HUES48 (cell line): ENCODE data around the gene VEGFA.
A peak's percentile ranks its signal among the peaks of the same experiment; 100 is the strongest.

Experiments used
- H3K27ac ChIP-seq: one replicate; pipeline ENCODE4 v1.7.0; 2013; ENCODE audit warnings: low read depth, low read length, inconsistent platforms
- H3K27me3 ChIP-seq: 2 replicates; pipeline ENCODE4 v1.6.1; 2013; ENCODE audit warnings: mild to moderate bottlenecking, low read length; ENCODE audit not compliant: control insufficient read depth, insufficient read depth
- H3K36me3 ChIP-seq: 2 replicates; pipeline ENCODE4 v1.6.1; 2013; ENCODE audit warnings: low read length; ENCODE audit not compliant: control insufficient read depth, insufficient read depth
- H3K4me1 ChIP-seq: 2 replicates; pipeline ENCODE4 v1.6.1; 2013; ENCODE audit warnings: mild to moderate bottlenecking, low read length; ENCODE audit not compliant: control insufficient read depth, insufficient read depth
- H3K4me3 ChIP-seq: 2 replicates; pipeline ENCODE4 v1.5.1; 2013; ENCODE audit warnings: mild to moderate bottlenecking, low read depth, low read length
- H3K9ac ChIP-seq: 2 replicates; pipeline ENCODE4 v1.6.1; 2013; ENCODE audit warnings: mild to moderate bottlenecking, low read depth, low read length, moderate library complexity
- H3K9me3 ChIP-seq: 2 replicates; pipeline ENCODE4 v1.6.1; 2013; ENCODE audit warnings: low read length; ENCODE audit not compliant: control insufficient read depth, insufficient read depth

VEGFA gene

DNA sequence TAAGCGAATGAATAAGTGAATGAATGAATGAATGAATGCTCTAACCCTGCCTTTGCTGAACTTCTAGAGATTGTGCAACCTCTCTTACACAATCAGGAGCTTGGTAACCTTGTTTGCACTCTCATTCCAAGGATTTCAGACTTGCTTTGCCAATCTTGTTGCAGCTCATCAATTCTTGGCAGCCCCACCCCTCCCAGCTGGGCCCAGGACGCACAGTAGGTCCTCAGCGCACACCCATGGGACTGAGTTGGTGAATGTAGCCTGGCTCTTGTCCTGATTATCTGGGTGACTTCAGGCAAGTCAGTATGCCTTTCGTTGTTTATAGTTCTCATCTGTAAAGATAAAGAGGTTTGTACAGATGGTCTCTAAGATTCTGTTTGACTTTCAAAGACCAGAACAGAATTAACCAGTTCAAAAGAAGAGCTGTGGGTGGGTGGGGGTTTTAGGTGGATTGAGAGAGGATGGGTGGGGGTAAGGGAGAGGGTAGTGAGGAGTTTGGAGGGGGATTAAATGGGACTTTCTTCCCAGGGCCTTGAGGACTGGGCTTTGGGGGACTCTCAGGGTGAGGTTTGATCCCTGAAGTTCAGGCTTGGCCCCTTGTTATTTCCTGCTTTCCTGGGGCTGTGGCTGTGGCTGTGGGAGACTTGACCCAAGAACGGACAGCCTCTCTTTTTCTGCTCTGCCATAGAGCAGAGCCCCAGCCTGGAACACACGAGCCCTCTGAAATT, 33.2 kb downstream of the VEGFA start:
- no peaks in the 10 kb centered on the region for H3K9me3 ChIP-seq
- H3K4me3 ChIP-seq: no peak overlapping the region
- no peak overlapping the region for H3K9ac ChIP-seq
- H3K27me3 ChIP-seq: no peaks in the 10 kb centered on the region
- no peaks in the 10 kb centered on the region for H3K36me3 ChIP-seq
- H3K27ac ChIP-seq: peak overlapping the region; percentile 8
- no peaks in the 10 kb centered on the region for H3K4me1 ChIP-seq

DNA sequence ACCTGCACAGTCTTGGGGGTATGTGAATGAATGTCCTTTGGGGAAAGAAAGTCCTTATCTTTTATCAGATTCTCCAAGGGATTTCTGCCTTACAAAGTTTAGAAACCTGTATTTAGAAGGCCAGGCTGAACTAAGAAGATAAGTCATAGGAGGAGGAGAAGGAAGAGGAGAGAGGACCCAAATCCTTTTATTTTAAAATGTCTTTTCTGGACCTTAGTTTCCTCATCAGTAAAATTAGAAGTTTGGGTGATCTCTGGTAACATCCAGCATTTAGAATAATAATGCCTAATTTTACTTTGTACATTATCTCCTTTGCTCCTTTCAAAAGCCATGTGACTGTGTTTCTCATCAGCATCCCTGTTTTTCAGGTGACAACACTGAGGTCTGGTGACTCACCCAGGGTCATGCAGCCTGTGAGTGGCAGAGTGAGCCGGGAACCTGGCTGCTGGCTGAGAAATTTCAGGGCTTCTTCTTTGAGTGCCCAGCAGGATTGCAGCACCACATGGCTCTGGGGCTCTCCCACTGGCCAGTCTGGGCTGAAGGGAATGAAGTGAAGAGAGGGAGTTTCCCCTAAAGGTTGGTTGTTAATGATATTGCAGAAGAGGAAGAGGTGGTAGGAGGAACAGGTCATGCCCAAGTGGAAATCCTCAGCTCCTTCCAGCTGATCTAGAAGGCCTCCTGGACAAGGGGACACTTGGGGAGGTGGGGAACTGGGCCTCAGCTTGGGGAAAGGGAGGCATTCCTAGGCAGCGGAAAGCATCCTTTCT, 34.0 kb downstream of the VEGFA start:
- no peaks in the 10 kb centered on the region for H3K36me3 ChIP-seq
- no peaks in the 10 kb centered on the region for H3K27me3 ChIP-seq
- H3K9me3 ChIP-seq: no peaks in the 10 kb centered on the region
- no peaks in the 10 kb centered on the region for H3K4me1 ChIP-seq
- H3K9ac ChIP-seq: no peak overlapping the region
- H3K4me3 ChIP-seq: no peak overlapping the region
- H3K27ac ChIP-seq: peak overlapping the region; percentile 8

DNA sequence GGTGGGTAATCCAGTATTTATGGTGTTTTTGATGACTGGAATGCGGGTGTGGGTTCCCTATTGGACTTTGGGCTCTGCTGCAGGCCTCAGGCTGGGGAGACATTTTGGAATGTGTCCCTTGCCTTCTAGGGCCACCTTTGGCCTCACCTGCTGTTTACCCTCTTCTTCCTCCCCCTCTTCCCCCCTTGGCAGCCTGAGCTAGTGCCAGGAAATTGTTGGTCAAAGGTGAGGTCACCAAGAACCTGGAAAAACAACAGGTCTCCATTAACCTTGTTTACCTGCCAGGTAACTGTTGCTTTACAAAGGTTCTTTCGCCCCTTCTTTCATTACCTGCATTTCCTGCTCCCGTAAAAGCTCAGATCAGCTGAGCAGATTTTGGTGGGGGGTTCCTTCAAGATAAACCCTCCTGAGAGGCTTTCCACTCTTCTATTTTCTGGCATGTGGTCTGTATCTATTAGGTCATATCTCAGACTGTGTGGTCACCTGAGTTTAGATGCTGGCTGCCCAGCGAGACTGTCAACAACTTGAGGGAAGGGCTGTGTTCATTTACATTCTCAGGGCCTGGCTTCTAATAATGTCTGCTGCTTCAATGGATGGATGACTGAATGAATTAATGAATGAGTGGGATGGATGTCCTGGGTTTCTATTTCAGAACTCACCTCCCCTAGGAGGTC, 34.7 kb downstream of the VEGFA start:
- no peaks in the 10 kb centered on the region for H3K4me1 ChIP-seq
- no peak overlapping the region for H3K4me3 ChIP-seq
- no peaks in the 10 kb centered on the region for H3K9me3 ChIP-seq
- peak overlapping the region; percentile 37 for H3K27ac ChIP-seq
- H3K27me3 ChIP-seq: no peaks in the 10 kb centered on the region
- H3K36me3 ChIP-seq: no peaks in the 10 kb centered on the region
- H3K9ac ChIP-seq: no peak overlapping the region

DNA sequence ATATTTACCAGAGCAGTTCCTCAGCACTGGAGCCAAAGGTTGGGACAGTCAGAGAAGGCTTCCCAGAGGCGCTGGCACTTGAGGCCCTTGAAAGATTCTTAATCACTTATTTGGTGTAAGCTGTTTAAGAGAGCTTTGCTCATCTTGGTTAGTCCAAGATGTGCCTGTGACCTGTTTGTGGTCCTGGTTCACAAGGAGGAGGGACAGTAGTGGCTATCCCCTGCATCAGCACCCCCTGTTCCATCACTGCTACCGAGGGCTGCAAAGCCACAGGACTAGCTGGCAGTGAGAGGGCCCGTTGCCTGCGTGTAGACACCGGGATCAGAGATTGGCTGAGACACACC, 35.7 kb downstream of the VEGFA start:
- H3K27me3 ChIP-seq: no peaks in the 10 kb centered on the region
- H3K9me3 ChIP-seq: no peaks in the 10 kb centered on the region
- peak overlapping the region; percentile 39 for H3K27ac ChIP-seq
- H3K4me3 ChIP-seq: no peak overlapping the region
- H3K4me1 ChIP-seq: no peaks in the 10 kb centered on the region
- H3K36me3 ChIP-seq: no peaks in the 10 kb centered on the region
- H3K9ac ChIP-seq: no peak overlapping the region

DNA sequence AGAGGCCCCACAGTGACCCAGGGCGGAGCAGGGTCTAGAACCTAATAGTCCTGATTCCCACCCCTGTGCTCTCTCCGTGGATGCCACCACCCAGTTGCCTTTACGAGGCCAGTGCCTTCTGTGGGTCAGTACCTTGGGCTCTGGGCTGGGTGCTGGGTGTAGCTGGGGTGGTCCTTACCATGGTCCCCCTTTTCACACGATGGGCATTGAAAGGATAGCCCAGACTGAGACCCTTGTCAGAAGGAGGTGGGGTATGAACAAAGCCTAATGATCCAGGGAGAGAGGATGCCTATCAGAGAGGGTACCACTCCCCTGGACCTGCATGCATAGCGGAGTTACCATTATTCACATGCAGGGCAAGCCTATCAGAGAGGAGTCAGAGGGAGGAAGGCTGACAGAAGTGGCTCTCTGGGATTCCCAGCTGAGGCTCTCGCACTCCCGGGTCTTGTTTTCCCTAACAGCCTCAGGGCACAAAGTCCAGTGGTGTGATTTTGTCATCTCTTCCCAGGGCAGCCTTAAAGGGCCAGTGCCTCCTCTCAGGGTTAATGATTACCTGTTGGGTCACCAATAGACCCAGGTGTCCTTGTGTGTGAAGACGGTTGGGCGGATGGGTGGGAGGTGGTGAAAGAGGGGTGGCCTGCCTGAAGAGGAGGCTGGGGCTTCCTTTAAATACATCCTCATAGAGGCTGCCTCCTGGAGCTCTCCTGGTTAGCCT, 36.2 kb downstream of the VEGFA start:
- H3K9ac ChIP-seq: no peak overlapping the region
- H3K4me3 ChIP-seq: no peak overlapping the region
- H3K4me1 ChIP-seq: no peaks in the 10 kb centered on the region
- no peaks in the 10 kb centered on the region for H3K36me3 ChIP-seq
- peak overlapping the region; percentile 39 for H3K27ac ChIP-seq
- H3K9me3 ChIP-seq: no peaks in the 10 kb centered on the region
- H3K27me3 ChIP-seq: no peaks in the 10 kb centered on the region

DNA sequence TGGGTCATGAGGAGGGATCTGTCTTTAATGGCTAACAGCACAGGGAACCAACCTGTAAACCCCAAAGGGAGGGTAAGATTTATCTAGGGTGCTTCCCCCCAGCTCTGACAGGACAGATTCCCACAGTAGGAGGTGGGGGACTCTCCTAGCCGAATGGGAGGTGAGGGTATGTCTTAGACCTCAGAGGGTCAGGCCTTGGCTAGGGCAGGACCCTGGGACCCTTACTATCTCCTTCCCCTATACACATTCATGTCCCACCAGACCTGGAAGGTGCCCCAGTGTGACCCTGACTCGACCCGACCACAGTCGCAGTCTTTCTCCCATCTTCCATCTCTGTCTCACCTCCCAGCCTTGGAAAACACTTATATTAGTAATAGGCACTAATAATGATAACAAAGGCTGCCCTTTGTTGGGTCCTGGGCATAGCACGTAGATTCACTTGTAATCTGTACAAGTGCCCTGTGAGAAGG, 36.8 kb downstream of the VEGFA start:
- Histone ChIP-seq H3K9ac (no peak overlapping the region), H3K27ac (no peak overlapping the region), H3K27me3 (no peaks in the 10 kb centered on the region), H3K4me3 (no peak overlapping the region), H3K4me1 (no peaks in the 10 kb centered on the region), H3K9me3 (no peaks in the 10 kb centered on the region), H3K36me3 (no peaks in the 10 kb centered on the region)

DNA sequence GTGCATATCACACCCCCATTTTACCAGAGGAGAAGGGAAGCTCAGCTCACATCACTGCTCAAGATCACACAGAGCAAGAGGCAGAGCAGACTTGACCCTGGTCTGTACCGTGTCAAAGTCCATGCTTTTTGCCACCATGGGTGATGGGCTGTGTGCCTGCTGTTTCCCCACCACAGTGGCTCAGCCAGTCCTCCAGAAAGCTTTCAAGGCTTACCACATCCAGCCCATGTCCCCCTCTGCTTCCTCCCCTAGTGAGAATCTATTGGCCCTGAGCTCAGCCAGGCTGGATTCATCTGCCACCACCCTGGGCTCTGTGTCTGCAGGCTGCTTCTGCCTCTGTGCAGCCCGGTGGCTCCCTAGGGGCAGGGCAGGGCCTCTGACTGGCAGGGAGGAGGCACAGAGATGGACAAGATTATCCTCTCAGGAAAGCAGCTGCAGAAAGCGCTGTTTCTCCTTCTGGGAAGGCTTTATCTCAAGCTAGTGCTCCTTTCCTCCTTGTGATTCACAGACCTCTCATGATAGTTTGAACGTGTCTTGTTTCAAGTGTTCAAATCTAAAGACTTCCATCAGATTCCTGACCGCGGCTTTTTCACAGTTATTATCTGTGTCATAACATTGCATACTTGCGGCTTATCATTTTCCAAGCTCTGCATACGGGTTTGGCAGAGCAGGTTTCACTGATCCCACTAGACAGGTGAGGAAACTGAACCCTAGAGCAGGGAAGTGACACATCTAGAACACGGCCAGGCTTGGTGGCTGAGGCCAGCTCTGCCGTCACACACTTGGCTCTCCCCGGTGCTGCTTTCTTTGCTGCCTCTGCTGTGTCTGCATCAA, 37.4 kb downstream of the VEGFA start:
- no peaks in the 10 kb centered on the region for H3K9me3 ChIP-seq
- no peak overlapping the region for H3K9ac ChIP-seq
- no peaks in the 10 kb centered on the region for H3K4me1 ChIP-seq

DNA sequence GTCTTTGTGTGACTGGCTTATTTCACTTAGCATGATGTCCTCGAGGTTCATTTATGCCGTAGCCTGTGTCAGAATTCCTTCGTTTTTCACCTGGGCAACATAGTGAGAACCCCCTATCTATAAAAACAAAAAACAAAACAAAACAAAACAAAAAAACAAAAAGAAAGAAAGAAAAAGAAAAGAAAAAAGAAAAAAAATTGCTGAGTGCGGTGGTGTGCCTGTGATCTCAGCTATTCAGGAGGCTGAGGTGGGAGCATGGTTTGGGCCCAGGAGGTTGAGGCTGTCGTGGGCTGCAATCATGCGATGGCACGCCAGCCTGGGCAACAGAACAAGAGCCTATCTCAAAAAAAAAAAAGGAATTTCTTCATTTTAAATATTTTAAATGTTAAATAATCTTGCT, 38.4 kb downstream of the VEGFA start:
- no peak overlapping the region for H3K27ac ChIP-seq
- no peak overlapping the region for H3K4me3 ChIP-seq
- H3K9ac ChIP-seq: no peak overlapping the region
- no peaks in the 10 kb centered on the region for H3K36me3 ChIP-seq
- no peaks in the 10 kb centered on the region for H3K4me1 ChIP-seq
- no peaks in the 10 kb centered on the region for H3K27me3 ChIP-seq
- H3K9me3 ChIP-seq: no peaks in the 10 kb centered on the region

More for the DNA sequence above, 37.4 kb downstream of the VEGFA start:
- no peak overlapping the region for H3K4me3 ChIP-seq
- no peaks in the 10 kb centered on the region for H3K36me3 ChIP-seq
- no peak overlapping the region for H3K27ac ChIP-seq
- H3K27me3 ChIP-seq: no peaks in the 10 kb centered on the region

DNA sequence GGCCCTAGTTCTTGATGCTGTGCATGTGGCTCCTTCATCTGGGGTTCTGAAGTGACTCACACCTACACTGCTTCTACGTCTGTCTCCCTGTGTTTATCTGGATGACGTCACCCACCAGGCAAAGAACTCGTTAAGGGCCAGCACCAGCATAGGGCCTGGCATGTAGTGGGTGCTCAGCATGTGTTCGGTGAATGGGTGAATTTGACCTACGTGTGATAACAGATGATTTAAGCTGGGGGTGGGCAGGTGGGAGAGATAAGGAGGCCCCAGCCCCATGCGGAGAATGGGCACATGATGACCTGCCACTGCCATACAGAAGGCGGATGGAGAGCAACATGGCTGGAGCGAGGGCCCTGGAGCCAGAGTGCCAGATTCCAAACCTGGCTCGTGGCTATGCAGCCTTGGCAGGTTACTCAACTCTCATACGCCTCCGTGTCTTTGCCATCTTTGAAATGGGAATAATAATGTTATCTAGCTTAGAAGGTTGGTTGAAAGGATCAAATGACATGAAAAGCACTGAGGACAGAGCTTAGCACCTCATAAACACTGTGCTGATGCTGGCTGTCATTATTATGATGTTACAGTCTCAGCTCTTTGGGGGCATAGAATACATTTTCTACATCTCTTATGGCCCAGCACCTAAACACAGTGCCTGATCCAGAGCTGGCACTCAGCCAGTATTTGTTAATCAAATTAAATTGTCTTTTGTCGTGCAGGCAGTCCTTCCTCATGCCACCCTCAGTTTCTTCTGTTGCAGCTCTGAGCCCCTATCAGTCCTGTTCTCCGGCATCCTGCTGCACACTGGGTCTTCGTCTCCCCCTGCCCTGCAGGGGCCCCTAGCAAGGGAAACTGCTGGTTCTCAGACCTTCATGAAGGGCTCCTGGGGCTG, 39.6 kb downstream of the VEGFA start:
- no peak overlapping the region for H3K9ac ChIP-seq
- H3K36me3 ChIP-seq: no peaks in the 10 kb centered on the region
- H3K4me3 ChIP-seq: no peak overlapping the region
- H3K4me1 ChIP-seq: no peaks in the 10 kb centered on the region
- no peaks in the 10 kb centered on the region for H3K27me3 ChIP-seq
- H3K27ac ChIP-seq: no peak overlapping the region
- H3K9me3 ChIP-seq: no peaks in the 10 kb centered on the region
